HEK293 (cell line): ENCODE data around the gene ELFN1.

ENCODE experiments used
- CTCF ChIA-PET: fragments of 350-600 bp; formaldehyde crosslinking; extraction: SDS; loops from one replicate; lab custom pipeline; 2021; ENCODE audit warnings: antibody characterized with exemption; lab: Yijun Ruan, JAX
- POLR2A ChIA-PET: fragments of 300-600 bp; formaldehyde crosslinking; extraction: SDS; loops from one replicate; lab custom pipeline; 2020; ENCODE audit warnings: antibody characterized with exemption, inconsistent platforms; lab: Yijun Ruan, JAX
- H3K27ac ChIP-seq: fragments of 200-500 bp; sonication (Bioruptor generic); 2 replicates; pipeline ENCODE4 v1.5.1; 2014; ENCODE audit warnings: low read depth, low read length, control low read depth, inconsistent platforms; ENCODE audit errors: extremely low read depth
- H3K36me3 ChIP-seq, 2 experiments: fragments of 200-500 bp in 1 of 2; sonication (Bioruptor generic) in 1 of 2; 1 replicate in 1 of 2; 2 replicates in 1 of 2; pipeline ENCODE4 v1.5.1; 2014 to 2017; ENCODE audit warnings: inconsistent platforms in 2 of 2, low read length in 2 of 2; ENCODE audit not compliant: control insufficient read depth in 2 of 2, insufficient read depth in 1 of 2
- H3K4me1 ChIP-seq: fragments of 200-500 bp; sonication (Bioruptor generic); 2 replicates; pipeline ENCODE4 v1.5.1; 2014; ENCODE audit warnings: mild to moderate bottlenecking, low read length, inconsistent platforms; ENCODE audit not compliant: control insufficient read depth, insufficient read depth
- H3K4me3 ChIP-seq: 2 replicates; pipeline ENCODE4 v1.5.1; 2011; ENCODE audit warnings: low read depth, mild to moderate bottlenecking, control low read depth, low read length, moderate library complexity
- H3K9me3 ChIP-seq: fragments of 200-500 bp; sonication (Bioruptor generic); 2 replicates; pipeline ENCODE4 v1.5.1; 2014; ENCODE audit warnings: low read depth, low read length, inconsistent platforms; ENCODE audit not compliant: control insufficient read depth, insufficient read depth
- IKZF3 ChIP-seq: fragments of 450-650 bp; IDR thresholded peaks from 2 replicates; pipeline ENCODE4 v1.5.0; 2018; ENCODE audit warnings: missing biosample characterization, mild to moderate bottlenecking, missing genetic modification characterization, moderate library complexity
- KLF8 ChIP-seq: fragments of 450-650 bp; formaldehyde crosslinking; IDR thresholded peaks from 2 replicates; pipeline ENCODE4 v1.5.1; 2016; ENCODE audit warnings: missing biosample characterization, missing genetic modification characterization
- TRIM28 ChIP-seq: IDR thresholded peaks from 2 replicates; pipeline ENCODE4 v1.6.1; 2011; ENCODE audit warnings: low read length, control low read depth, borderline replicate concordance
- WT1 ChIP-seq: fragments of 450-650 bp; formaldehyde crosslinking; IDR thresholded peaks from 2 replicates; pipeline ENCODE4 v1.5.1; 2016; ENCODE audit warnings: missing biosample characterization, missing genetic modification characterization
- YY1 ChIP-seq: fragments of 450-650 bp; formaldehyde crosslinking; IDR thresholded peaks from 2 replicates; pipeline ENCODE4 v1.5.1; 2018; ENCODE audit warnings: missing biosample characterization, missing genetic modification characterization
- ZBTB11 ChIP-seq: fragments of 450-650 bp; formaldehyde crosslinking; conservative IDR thresholded peaks from 2 replicates; pipeline ENCODE4 v1.5.1; 2016; ENCODE audit warnings: low read depth, missing biosample characterization, missing genetic modification characterization
- ZFP69B ChIP-seq: fragments of 450-650 bp; formaldehyde crosslinking; IDR thresholded peaks from 2 replicates; pipeline ENCODE4 v1.5.1; 2016; ENCODE audit warnings: missing biosample characterization, missing genetic modification characterization
- ZNF24 ChIP-seq: fragments of 450-650 bp; formaldehyde crosslinking; IDR thresholded peaks from 2 replicates; pipeline ENCODE4 v1.5.1; 2016; ENCODE audit warnings: missing biosample characterization, missing genetic modification characterization
- ZNF280C ChIP-seq: fragments of 450-650 bp; formaldehyde crosslinking; IDR thresholded peaks from 2 replicates; pipeline ENCODE4 v1.5.1; 2016; ENCODE audit warnings: missing biosample characterization, missing genetic modification characterization
- ZNF341 ChIP-seq: fragments of 450-650 bp; formaldehyde crosslinking; IDR thresholded peaks from 2 replicates; pipeline ENCODE4; 2016; ENCODE audit warnings: low read depth, missing biosample characterization, missing genetic modification characterization
- ZNF362 ChIP-seq: fragments of 450-650 bp; formaldehyde crosslinking; IDR thresholded peaks from 2 replicates; pipeline ENCODE4 v1.5.1; 2016; ENCODE audit warnings: missing biosample characterization, missing genetic modification characterization
- ZNF366 ChIP-seq: fragments of 450-650 bp; formaldehyde crosslinking; conservative IDR thresholded peaks from 2 replicates; pipeline ENCODE4 v1.5.1; 2016; ENCODE audit warnings: missing biosample characterization, missing genetic modification characterization
- ZNF555 ChIP-seq: fragments of 450-650 bp; formaldehyde crosslinking; conservative IDR thresholded peaks from 2 replicates; pipeline ENCODE4 v1.5.1; 2017; ENCODE audit warnings: missing biosample characterization, mild to moderate bottlenecking, missing genetic modification characterization, inconsistent platforms
- ZNF626 ChIP-seq: fragments of 450-650 bp; sonication (Bioruptor Pico); formaldehyde crosslinking; IDR thresholded peaks from 2 replicates; pipeline ENCODE4 v1.5.1; 2018; ENCODE audit warnings: missing biosample characterization, missing genetic modification characterization, inconsistent platforms
- ZNF701 ChIP-seq: fragments of 450-650 bp; formaldehyde crosslinking; IDR thresholded peaks from 2 replicates; pipeline ENCODE4 v1.5.1; 2016; ENCODE audit warnings: missing biosample characterization, missing genetic modification characterization
- ZNF704 ChIP-seq: fragments of 450-650 bp; formaldehyde crosslinking; IDR thresholded peaks from 2 replicates; pipeline ENCODE4 v1.5.1; 2016; ENCODE audit warnings: missing biosample characterization, missing genetic modification characterization
- TF ChIP-seq, protein P1 (sequence below): fragments of 450-650 bp; formaldehyde crosslinking; IDR thresholded peaks from 2 replicates; pipeline ENCODE4 v1.5.1; 2016; ENCODE audit warnings: missing biosample characterization, missing genetic modification characterization
- TF ChIP-seq, protein P2 (sequence below): fragments of 450-650 bp; formaldehyde crosslinking; IDR thresholded peaks from 2 replicates; pipeline ENCODE4 v1.5.1; 2016; ENCODE audit warnings: missing biosample characterization, missing genetic modification characterization

Gene ELFN1

DNA sequence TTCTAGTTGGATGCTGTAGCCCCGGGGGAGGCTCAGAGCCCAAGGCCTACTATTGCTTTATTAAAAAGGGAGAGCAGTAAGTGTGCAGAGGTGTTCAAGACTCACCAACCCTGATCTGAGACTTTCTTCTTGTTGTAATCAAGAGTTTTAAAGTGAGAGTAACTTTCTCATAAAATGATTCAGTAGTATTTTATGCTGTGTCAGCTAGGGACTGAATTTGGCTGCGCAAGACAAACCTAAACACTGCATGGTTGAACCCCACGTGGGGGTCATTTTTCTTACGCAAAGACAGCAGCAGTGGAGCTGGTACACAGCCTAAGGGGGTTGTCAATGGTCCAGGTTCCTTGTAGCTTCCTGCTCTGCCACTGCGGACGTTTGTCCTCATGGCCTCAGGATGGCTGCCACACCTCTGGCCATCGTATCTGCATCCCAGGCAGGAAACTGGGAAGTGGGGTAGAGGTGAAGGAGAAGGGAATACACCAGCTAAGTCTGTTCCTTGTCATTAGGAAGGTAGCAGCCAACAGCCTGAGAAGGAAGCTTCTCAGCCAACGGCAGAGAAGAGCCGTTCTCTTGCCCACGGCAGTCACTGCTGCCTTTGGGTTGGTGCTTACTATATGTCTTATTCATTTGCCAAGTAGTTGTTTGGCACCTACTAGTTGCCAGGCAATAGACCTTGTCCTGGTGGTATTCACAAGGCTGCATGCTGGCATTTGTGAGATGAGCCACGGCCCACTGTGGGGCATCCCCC, 44.7 kb downstream of the ELFN1 start:
- TF ChIP-seq TRIM28 (peak; percentile 18; the same call in 1 of the 2 replicates), ZNF362 (no peak)
- TF ChIP-seq, protein P1, sequence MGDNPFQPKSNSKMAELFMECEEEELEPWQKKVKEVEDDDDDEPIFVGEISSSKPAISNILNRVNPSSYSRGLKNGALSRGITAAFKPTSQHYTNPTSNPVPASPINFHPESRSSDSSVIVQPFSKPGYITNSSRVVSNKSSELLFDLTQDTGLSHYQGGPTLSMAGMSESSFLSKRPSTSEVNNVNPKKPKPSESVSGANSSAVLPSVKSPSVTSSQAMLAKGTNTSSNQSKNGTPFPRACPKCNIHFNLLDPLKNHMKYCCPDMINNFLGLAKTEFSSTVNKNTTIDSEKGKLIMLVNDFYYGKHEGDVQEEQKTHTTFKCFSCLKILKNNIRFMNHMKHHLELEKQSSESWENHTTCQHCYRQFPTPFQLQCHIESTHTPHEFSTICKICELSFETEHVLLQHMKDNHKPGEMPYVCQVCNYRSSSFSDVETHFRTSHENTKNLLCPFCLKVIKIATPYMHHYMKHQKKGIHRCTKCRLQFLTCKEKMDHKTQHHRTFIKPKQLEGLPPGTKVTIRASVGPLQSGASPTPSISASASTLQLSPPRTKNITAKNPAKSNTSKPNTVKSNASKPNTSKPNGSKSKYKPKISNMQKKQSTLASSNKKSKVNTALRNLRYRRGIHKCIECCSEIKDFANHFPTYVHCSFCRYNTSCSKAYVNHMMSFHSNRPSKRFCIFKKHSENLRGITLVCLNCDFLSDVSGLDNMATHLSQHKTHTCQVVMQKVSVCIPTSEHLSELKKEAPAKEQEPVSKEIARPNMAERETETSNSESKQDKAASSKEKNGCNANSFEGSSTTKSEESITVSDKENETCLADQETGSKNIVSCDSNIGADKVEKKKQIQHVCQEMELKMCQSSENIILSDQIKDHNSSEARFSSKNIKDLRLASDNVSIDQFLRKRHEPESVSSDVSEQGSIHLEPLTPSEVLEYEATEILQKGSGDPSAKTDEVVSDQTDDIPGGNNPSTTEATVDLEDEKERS (tag by site-specific recombination), result peak; percentile 85; the same call in 1 of the 2 replicates
- Histone ChIP-seq H3K27ac (no peak overlapping the region), H3K4me3 (no peak overlapping the region), H3K9me3 (no peaks in the 10 kb centered on the region), H3K36me3 (no peaks in the 10 kb centered on the region), H3K4me1 (no peaks in the 10 kb centered on the region)
- CTCF ChIA-PET, result no interaction called here
- POLR2A ChIA-PET, result interaction anchor here (0.7 kb wide), 1 partner anchor 14 kb away, joined by 3 read pairs; no protein-coding TSS in a partner anchor

- H3K36me3 ChIP-seq, result no peaks in the 10 kb centered on the region
- no peaks in the 10 kb centered on the region for H3K9me3 ChIP-seq
- POLR2A ChIA-PET, result interaction anchor here (0.7 kb wide), 1 partner anchor 14 kb away, joined by 3 read pairs; no protein-coding TSS in a partner anchor
- TF ChIP-seq ZNF341 (tag by site-specific recombination) (0 out of 2 replicates have a peak, but pooled peaks have one; percentile 23), ZNF24 (tag by site-specific recombination) (no peak)
- CTCF ChIA-PET, result no interaction called here
- no peak overlapping the region for H3K27ac ChIP-seq
- H3K4me3 ChIP-seq, result no peak overlapping the region
- H3K4me1 ChIP-seq, result no peaks in the 10 kb centered on the region
Observed at GRCh38 chr7:1715331-1715625, 45.2 kb downstream of the ELFN1 start.

- ChIA-PET POLR2A (no interaction called here), CTCF (no interaction called here)
- Histone ChIP-seq H3K4me1 (no peaks in the 10 kb centered on the region), H3K36me3 (no peaks in the 10 kb centered on the region), H3K4me3 (no peak overlapping the region), H3K9me3 (no peaks in the 10 kb centered on the region), H3K27ac (no peak overlapping the region)
- TF ChIP-seq ZNF626 (tag by site-specific recombination), result no peak
- TF ChIP-seq ZFP69B (tag by site-specific recombination), result no peak
- no peak for TF ChIP-seq ZNF701 (tag by site-specific recombination)
- TF ChIP-seq, protein P2, sequence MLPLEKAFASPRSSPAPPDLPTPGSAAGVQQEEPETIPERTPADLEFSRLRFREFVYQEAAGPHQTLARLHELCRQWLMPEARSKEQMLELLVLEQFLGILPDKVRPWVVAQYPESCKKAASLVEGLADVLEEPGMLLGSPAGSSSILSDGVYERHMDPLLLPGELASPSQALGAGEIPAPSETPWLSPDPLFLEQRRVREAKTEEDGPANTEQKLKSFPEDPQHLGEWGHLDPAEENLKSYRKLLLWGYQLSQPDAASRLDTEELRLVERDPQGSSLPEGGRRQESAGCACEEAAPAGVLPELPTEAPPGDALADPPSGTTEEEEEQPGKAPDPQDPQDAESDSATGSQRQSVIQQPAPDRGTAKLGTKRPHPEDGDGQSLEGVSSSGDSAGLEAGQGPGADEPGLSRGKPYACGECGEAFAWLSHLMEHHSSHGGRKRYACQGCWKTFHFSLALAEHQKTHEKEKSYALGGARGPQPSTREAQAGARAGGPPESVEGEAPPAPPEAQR (tag by site-specific recombination), result no peak
- TF ChIP-seq ZNF366 (tag by site-specific recombination), result no peak
- TF ChIP-seq ZNF555 (tag by site-specific recombination), result no peak
- no peak for TF ChIP-seq ZBTB11
- no peak for TF ChIP-seq KLF8 (tag by site-specific recombination)
- no peak for TF ChIP-seq ZNF704 (tag by site-specific recombination)
- no peak for TF ChIP-seq IKZF3 (tag by site-specific recombination)
- TF ChIP-seq WT1 (tag by site-specific recombination), result no peak
- TF ChIP-seq ZNF280C (tag by site-specific recombination), result no peak
- TF ChIP-seq YY1 (tag by site-specific recombination), result no peak
Observed at GRCh38 chr7:1715671-1716074, 45.6 kb downstream of the ELFN1 start.
